Activated naive CD4-positive, alpha-beta T cell treated with Interleukin-2 at 50 U/mL for 16 hours (primary cell): ENCODE data around the gene USP34.
"Not testable (repeated sequence)": the region's sequence is repeated elsewhere in the genome, so short reads cannot be mapped to it uniquely, and the experiment has no call there.

Source experiments
- DNase-seq: peaks from one replicate; pipeline ENCODE4 v3.0.0-alpha.2; 2020

The USP34 gene

DNA sequence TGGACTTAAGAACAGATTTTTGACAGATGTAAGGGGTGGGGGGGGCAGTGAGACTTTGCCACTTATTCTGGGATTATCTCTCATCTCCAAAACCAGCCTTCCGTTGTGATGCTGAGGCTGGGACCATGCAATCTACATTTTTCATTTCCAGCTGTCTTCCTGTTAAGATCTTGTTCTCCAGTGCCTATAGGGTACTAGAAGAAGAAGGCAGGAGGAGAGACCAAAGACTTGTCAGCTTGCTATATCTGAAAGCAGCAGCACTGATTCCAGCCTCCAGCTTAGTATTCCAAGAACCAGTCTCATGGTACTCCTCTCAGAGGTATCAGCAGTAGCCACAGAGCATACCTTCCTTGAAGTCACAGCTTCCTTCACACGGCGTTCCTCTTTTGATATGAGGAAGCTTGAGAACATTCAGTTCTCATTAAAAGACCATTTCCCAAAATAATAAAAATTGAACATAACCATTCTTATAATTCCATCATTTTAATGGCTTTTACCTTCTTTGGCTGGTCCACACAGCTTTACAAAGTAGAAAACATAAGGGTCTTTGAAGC lies 49.8 kb downstream of the USP34 start:
- DNase-seq, result no peak

DNA sequence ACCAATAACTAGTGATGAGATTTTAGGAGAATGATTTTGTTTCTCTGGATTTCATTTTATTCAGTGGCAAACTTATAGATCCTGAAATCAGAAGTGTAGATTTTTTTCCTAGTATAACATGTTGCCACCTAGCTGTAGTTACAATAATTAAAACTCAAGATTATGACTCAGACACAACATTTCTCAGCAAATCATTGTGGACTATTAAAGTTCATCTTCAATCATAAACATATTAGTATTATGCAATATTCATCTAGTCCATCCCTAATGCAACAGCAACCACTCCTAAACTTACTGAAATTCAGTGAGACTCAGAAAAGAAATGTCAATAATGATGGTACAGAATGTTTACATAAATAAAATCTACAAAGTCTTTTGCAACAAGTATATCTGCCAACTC lies 51.3 kb downstream of the USP34 start:
- DNase-seq, result no peak

DNA sequence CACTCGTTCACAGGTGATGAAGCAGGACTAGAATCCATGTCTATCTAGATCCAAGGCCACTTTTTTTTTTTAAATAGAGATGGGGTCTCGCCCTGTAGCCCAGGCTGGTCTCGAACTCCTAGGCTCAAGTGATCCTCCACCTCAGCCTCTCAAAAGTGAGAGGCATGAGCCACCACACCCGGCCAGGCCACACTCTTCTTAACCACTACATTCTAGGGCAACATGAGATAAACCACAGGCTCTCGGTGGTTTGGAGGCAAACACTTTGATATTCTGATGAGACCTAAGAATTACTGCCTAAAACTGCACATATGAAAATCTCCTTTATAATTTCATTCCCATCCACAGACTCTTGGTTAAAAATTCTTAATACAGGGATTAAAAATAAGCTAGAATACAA lies 51.8 kb downstream of the USP34 start:
- no peak for DNase-seq

DNA sequence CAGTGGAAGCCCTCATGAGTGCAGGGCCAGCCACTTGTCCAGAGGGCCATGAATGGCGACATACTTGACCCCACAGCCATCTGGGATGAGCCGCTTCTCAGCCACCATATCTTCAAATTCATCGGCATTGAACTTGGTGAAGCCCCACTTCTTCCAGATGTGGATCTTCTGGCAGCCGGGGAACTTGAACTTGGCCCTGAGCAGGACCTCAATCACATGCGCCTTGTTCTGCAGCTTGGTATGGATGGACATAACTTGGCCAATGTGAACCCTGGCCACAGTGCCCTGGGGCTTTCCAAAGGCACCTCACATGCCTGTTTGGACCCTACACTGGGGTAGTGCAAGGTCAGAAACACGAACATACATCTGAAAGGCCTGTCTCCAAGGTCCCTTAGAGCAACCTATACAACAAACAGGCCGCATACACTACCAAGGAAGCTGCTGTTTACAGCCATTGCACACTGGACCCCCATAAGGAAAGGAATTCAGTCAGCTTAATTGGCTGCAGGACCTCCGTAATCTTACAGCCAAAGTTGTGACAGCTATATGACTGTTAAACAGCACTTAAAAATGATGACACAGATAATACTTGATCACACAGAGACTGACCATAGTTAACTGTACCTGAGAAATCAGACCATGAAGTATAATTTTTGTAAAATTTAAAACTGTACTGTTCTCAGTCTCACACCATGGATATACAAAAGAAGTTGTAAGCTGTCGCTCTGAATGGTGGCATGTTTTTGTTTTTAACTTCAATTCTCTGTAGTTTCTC lies 53.8 kb downstream of the USP34 start:
- DNase-seq, result no peak

DNA sequence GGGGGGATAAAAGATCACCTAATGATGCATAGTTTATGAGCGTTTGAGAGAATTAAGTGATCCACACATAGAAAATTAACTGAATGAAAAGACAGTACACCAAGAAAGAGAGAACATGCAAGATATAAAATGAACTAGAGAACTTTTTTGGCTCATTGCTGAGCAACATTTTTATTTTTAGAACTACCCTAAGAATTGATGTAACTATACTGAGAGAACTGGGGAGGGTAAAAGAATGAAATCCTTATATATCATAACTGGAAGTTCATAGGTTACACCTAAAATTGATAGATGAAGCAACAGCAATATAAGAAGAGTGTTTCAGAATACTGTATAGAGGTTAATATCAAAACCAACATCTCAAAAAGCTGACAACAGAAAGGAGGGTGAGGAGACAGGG lies 55.6 kb downstream of the USP34 start:
- no peak for DNase-seq

DNA sequence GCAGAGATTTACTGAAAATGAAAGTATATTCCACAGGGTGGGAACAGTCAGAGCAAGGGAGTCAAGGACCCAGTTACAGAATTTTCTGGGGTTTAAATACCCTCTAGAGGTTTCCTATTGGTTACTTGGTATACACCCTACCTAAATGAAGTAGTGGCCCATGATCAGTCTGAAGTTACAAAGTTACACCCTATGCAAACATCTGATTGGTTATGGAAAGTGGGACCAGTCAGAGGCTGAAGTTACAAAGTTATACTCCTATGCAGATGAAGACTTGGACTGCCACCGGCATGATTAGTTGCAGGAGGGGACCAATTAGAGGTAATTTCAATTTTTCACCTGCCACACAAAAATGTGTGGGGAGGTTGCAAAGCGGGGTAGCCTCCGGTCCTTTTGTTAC lies 56.2 kb downstream of the USP34 start:
- DNase-seq, result no peak

DNA sequence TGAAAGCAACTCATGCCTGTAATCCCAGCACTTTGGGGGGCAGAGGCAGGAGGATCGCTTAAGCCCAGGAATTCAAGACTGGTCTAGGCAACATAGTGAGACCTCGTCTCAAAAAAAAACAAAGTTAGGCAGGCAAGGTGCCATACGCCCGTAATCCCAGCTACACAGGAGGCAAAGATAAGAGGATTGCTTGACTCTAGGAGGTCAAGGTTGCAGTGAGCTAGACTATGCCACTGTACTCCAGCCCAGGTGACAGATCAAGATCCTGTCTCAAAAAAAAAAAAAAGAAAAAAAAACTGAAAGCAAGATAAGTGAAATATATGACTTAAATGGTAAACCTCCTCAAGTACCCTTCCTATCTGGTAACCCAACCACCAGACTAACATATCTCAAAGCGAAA lies 59.8 kb downstream of the USP34 start:
- no peak for DNase-seq

DNA sequence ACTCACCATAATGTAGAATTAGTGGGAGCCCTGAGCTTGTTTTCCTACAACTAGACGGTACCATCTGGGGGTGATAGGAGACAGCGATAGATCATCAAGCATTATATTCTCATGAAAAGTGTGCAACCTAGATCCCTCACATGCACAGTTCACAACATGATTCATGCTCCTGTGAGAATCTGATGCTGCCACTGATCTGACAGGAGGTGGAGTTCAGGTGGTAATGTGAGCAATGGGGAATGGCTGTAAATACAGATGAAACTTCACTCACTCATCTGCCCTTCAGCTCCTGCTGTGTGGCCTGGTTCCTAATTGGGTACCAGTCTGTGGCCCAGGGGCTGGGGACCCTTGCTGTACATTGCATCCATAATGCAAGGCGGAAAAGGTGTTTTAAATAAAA lies 60.7 kb downstream of the USP34 start:
- no peak for DNase-seq

DNA sequence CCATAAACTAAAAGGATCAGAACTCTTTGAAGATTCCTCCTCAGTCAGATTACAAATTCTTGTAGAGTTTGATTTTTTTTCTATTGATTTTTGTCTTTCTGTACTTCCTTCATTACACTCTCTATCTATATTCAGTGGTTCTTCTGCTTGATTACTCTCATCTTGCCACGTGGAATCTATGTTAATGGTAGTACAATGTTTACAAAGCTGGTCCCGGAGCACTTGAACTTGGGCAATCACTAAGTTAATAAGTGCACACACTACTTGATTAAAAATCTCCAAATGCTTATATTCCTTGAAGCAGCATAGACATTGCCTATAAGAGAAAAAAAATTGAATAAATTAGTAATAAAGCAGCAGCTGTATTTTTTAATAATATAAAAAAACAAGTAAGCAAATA lies 65.1 kb downstream of the USP34 start:
- no peak for DNase-seq

DNA sequence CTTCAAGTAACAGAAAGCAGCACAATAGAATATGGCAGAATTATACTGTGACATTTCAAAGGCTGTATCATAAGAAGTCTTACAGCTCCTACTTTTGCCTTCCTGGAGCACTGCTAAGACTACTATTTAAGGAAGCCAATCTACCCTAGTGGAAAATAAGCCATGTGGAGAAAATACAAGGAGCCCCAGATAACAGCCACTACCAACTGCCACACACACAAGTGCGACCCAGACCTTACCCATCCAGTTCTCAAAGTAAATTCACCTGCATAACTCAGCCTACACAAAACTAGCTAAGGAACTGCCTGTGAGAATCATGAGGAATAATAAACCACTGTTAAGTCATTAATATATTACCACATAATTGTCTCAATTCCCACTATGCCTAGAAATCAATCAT lies 66.4 kb downstream of the USP34 start:
- no peak for DNase-seq

DNA sequence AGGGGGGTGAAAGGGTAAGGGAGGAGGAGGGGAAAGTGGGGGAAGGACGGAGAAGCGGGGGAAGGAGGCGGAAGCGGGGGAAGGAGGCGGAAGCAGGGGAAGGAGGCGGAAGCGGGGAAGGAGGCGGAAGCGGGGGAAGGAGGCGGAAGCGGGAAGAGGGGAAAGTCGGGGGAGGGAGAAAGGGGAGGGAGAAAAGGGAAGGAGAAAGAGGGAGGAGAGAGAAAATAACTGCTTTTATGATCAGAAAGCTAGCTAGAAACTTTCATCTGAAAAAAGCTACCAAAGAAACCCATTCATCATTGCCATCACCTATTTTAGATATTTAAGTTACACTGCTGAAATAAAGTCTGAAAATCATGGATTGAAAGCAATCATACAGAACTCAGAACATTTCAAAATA lies 72.5 kb downstream of the USP34 start:
- DNase-seq, result no peak

DNA sequence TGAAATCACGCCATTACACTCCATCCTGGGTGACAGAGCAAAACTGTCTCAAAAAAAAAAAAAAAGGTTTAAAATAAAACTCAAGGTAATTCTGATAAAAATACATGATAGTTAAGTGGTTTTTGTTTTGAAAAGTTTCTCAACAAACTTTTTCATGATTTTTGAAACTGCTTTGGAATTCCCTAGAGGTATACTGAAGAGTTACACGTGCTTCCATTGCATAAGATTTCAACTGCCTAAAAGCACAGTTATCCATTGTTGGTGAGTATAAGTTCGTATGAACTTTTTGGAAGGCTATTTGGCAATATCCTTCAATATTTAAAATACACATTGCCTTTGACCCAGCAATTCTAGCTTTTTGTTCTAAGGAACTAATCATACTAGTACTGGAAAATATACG lies 74.9 kb downstream of the USP34 start:
- no peak for DNase-seq

DNA sequence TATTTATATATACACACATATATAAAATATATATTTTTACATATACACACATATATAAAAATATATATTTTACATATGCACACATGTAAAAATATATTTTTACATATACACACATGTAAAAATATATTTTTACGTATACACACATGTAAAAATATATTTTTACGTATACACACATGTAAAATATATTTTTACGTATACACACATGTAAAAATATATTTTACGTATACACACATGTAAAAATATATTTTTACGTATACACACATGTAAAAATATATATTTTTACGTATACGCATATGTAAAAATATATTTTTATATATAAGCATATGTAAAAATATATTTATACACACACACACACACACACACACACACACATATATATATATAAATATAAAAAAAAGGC lies 83.3 kb downstream of the USP34 start:
- DNase-seq, result not testable (repeated sequence)

DNA sequence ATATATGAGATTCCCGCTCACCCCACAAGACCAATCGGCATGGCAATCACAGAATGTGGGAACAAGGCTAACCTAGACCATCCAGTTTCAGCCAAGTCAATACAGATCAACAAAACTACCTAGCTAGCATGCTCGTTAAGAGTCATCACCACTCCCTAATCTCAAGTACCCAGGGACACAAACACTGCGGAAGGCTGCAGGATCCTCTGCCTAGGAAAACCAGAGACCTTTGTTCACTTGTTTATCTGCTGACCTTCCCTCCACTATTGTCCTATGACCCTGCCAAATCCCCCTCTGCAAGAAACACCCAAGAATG lies 90.0 kb downstream of the USP34 start:
- not testable (repeated sequence) for DNase-seq

DNA sequence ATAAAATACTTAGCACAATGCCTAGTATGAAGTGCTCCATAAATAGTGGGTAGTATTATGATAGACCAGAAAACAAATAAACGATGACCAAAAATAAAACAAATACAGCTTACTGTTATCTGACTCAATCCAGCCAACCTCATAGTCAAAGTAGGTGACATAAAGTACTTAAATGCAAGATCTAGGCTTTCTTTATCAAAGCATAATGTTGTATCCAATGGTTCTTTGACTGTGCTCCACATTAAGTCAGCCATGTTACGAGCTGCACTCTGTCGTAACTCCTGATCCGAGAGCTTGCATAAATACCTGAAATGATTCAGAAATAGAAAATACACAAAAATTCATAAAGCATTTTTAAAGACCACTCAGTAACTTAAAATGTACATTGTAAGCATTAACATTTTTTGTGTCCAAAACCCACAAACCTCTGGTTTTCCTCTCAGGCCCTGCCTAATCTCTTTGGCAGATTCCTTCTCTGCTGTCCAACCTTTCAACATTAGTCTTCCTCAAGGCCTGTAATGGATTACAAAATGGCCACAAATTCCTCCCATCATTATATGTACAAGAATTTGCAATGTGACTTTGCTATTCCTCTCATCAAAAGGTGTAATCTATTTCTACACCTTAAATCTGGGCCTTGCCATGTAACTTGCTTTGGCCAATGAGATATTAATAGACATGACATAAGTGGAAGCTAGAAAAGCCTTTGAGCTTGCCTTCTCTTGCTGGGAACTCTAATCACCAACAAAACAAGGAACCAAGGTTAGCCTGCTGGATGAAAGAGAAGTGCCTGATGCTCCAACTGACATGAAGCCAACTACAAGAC lies 90.6 kb downstream of the USP34 start:
- DNase-seq, result no peak

DNA sequence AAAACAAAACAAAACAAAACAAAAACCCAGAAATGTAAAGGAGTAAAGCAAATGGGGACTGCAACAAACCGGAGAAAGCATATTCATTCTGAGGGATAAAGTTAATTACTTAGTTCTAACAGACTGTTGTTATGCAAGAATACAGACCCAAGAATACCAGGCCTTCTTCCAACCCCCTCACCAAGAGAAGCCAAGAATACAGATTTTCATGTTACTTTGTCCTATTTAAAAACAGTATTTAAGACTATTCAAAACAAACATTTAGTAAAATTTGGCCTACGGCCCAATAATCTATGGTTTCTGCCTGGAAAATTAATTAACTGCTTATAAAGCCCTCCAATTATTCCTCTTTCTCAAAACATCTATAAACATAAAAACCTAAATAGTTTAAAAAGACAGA lies 91.4 kb downstream of the USP34 start:
- DNase-seq, result no peak

DNA sequence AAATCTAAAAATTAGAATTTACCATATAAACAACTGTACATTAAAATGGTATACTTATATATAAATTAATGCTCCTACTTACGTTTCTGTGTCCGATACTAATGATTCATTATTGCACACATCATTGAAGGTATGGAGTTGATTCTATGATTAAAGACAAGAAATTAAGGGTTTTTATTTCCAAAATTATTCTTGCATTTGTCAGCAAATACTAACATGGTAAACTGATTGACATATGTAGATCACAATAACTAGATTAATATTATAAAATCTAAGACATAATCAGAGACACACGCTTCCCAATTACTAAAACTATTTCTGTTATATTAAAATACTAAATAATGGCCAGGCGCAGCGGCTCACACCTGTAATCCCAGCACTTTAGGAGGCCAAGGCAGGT lies 92.6 kb downstream of the USP34 start:
- DNase-seq, result no peak

DNA sequence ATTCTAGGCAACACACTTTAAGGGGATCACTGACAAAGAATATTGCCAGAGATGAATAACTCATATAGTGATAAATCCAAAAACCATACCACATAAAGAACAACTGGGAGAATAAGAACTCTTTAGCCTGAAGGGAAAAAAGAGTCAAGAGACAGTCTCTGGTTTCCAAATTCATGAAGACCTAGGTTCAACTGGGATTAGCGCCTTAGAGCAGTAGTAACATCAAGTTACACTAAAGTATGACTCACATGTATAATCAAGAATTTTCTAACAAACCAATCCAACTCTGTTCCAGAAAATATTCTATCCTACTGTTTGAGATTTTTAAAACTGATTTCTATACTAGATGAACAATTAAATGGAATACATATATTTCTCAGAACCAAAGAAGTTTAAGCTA lies 93.8 kb downstream of the USP34 start:
- no peak for DNase-seq

DNA sequence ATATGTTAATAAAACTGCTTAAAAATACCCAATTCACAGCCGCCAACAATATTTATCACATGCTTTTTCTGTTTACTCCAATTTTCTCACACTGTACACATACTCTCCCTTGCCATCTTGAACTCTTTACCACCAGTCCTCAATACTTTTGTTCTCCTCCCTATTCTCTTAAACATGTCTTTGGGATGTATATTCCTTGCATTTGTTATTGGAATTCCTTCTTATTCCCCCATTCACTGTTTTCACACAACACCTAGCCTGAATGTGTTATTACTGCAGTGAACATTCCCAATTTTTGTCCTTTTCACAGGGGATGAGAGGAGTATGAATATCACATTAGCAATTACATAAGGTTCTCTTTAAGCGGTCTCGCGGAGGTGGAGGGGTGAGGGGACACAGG lies 94.7 kb downstream of the USP34 start:
- DNase-seq, result no peak

DNA sequence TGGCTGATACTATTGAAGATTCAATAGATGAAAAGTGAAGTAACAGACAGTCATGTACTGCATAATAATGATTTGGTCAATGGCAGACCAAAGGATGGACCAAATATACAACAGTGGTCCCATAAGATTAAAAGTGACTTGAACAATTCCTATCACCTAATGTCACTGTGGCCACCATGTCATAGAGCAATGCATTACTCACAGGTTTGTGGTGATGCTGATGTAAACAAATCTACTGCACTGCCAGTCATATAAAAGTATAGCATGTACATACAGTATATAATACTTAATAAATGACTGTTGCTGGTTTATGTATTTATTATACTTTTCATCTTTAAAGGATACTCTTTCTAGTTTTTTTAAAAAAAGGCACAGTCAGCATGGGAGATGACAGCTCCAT lies 99.9 kb downstream of the USP34 start:
- no peak for DNase-seq

DNA sequence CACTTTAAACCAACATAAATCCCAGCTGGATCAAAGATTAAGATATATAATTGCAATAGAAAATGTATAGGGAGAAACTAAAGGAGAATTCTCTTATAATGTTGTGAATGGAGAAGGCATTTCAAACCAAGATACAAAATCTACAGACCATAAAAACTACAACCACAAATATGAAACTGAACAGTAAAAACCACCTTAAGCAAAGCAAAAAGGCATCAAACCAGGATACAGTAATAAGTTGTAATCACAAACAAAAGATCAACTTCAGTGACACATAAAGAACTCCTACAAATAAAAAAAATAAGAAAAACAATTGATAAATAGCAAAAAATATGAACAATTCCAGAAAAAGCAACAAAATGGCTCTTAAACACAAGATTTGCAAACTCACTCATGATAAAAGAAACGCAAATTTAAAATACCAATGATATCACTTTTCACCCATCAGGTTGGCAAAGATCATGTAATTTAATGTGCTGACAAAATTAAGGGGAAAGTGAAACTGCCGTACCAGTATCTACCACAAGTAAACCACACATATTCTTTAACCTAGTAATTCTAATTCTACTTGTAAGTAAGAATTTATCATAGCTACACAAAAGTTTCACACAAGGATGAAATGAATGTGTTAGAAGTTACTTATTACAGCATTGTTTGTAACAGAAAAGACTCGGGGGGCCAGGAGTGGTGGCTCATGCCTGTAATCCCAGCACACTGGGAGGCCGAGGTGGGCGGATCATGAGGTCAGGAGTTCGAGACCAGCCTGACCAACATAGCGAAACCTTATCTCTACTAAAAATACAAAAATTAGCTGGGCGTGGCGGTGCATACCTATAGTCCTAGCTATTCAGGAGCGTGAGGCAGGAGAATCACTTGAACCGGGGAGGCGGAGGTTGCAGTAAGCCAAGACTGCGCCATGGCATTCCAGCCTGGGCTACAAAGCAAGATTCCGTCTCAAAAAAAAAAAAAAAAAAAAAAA lies 101.9 kb downstream of the USP34 start:
- peak; percentile 28 for DNase-seq

DNA sequence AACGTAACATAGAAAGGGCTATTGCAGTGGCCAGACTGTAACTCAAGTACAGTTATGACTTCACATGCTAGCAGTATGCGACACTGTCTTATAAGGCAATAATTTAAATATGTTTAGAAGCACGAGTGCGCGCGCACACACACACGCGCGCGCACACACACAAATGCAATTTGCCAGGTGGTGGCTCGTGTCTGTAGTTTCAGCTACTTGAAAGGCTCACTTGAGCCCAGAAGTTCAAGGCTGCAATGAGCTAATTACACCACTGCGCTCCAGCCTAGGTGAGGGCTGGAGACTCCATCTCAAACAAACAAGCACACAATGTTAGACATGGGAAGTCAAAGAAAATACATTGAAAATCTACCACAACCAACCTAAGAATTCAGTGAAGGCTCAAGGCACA lies 103.7 kb downstream of the USP34 start:
- DNase-seq, result no peak

DNA sequence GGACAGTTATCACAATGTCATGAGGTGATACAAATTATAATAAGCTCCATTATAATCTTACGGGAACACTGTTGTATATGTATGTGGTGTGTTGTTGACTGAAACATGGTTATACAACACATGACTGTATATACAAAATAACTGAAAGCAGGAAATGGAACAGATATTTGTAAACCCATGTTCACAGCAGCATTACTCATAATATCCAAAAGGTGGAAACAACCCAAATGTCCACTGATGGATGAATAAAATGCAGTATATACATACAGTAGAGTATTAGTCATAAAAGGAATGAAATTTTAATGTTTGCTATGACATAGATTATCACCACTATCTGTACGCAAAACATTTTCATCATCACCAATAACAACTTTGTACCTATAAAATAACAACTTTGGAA lies 107.3 kb downstream of the USP34 start:
- DNase-seq, result no peak
